ENCODE measurements around the gene IGSF9.
A peak's percentile ranks its signal among the peaks of the same experiment; 100 is the strongest.

The IGSF9 gene

DNA sequence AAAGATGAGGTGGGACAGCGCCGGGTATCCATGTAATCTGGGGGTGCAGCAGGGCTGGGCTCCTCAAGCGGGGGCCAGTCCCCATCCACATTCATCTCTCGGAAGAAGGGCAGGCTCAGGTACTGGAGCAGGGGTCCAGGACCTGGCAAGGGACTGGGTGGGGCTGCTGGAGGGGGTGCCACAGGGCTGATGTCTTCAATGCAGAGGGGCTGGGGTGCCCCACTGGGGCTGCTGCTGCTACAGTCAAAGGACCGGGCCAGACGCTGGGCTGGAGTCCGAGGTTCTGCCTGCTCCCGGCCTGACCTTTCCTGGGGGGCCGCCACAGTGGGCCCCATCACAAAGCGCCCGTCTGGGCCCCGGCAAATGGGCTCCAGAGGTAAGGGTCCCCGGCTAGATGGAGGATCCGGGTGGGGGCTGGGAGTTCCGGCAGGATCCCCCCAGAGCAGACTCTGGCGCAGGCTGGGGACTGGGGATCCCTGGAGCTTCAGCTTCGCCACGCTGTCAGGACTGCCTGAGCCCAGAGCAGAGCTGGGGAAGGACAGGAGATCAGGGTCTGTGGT is 16.8 kb downstream of the IGSF9 start:
- TF ChIP-seq POLR2AphosphoS5 (IDR thresholded peaks at IDR 0.05; ENCODE audit: low read depth, low read length) (no peak), POLR2A (IDR thresholded peaks at IDR 0.05; ENCODE audit: low read depth, low read length) (no peak), TAF1 (IDR thresholded peaks at IDR 0.05; ENCODE audit: borderline replicate concordance, low read depth, low read length) (no peak)
- DNase-seq (ENCODE audit: insufficient read length): no peak

DNA sequence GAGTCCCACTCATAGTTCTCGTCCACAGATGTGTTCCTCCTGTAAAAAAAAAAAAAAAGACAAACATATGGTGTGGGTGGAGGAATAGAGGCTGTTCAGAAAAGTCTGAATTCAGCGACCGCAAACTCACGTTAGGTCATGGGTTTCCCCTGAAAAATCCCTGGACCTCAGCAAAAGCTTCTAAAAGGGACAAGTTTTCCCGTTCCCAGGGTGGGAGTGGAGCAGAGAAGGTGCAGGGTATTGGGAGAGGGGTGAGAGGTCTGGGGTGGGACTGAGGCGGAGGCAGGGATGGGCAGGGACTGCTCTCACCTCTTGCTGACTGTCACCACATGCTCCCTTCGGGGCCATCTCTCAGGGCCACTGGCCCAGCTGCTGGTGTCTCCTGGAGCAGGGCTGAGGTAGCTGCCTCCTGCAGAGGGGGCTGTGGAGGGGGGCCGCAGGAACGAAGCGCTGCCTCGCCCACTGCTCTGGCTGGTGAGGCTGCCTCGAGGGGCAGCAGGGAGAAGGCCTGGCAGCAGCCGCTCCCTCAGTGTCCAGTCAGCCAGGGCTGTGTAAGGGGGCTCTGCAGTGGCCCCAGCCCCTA is 17.5 kb downstream of the IGSF9 start:
- no peak for TF ChIP-seq POLR2AphosphoS5 (IDR thresholded peaks at IDR 0.05; ENCODE audit: low read depth, low read length)
- no peak for TF ChIP-seq TAF1 (IDR thresholded peaks at IDR 0.05; ENCODE audit: borderline replicate concordance, low read depth, low read length)
- TF ChIP-seq POLR2A (IDR thresholded peaks at IDR 0.05; ENCODE audit: low read depth, low read length): no peak
- DNase-seq (ENCODE audit: insufficient read length): no peak
- no peak for FAIRE-seq

More for the DNA sequence above, 16.8 kb downstream of the IGSF9 start:
- no peak for FAIRE-seq

DNA sequence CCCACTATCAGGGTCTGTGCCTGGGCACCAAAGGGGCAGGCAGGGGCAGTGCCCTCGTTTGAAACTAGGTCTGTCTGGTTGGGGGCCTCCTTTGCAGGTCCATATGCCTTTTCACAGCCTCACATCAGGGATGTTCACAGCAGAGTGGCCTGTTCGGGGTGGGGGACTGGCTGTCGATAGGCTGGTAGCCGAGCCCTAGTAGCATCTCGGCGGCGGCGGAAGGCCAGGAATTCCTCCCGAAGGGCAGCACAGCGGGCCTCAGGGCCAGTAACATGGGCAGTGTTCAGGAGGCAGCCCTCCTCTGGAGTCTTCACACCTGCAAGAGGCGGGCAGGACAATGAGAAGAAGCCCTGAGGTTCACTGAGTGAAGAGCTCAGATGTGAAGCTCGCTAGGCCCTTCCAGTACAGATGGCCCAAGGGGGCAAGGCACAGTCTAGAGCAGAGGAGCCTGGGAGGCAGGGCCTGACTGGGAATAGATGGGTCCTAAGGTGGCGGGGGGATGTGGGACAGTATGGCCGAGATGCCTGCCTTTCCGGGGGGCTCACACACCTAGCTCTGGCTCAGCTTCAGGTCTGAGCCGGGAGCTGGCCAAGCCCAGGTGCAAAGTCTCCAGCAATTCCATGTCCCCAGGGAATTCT is 18.1 kb downstream of the IGSF9 start:
- TF ChIP-seq POLR2AphosphoS5 (IDR thresholded peaks at IDR 0.05; ENCODE audit: low read depth, low read length): no peak
- no peak for TF ChIP-seq TAF1 (IDR thresholded peaks at IDR 0.05; ENCODE audit: borderline replicate concordance, low read depth, low read length)
- TF ChIP-seq POLR2A (IDR thresholded peaks at IDR 0.05; ENCODE audit: low read depth, low read length): no peak
- FAIRE-seq (no peak), DNase-seq (ENCODE audit: insufficient read length) (no peak)

DNA sequence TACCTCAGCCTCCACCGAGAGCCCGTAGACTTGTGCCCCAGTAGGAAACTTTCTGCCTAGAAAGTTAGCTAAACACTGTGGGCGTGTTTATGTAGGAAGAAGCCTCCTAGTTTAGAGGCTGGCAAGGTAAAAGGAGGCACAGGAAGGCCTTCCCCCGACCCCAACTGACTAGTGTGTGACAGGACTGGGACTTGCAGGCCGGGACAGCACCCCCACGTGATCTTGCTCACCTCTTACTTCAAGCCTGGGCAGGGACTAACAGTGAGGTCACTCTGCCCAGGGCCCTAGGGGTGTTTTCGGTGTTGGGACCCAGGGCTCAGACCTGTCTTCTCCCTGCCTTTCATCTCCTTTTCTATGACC is 19.7 kb downstream of the IGSF9 start:
- TF ChIP-seq POLR2A (IDR thresholded peaks at IDR 0.05; ENCODE audit: low read depth, low read length) (no peak), POLR2AphosphoS5 (IDR thresholded peaks at IDR 0.05; ENCODE audit: low read depth, low read length) (no peak), TAF1 (IDR thresholded peaks at IDR 0.05; ENCODE audit: borderline replicate concordance, low read depth, low read length) (no peak)
- FAIRE-seq: no peak
- no peak for DNase-seq (ENCODE audit: insufficient read length)

DNA sequence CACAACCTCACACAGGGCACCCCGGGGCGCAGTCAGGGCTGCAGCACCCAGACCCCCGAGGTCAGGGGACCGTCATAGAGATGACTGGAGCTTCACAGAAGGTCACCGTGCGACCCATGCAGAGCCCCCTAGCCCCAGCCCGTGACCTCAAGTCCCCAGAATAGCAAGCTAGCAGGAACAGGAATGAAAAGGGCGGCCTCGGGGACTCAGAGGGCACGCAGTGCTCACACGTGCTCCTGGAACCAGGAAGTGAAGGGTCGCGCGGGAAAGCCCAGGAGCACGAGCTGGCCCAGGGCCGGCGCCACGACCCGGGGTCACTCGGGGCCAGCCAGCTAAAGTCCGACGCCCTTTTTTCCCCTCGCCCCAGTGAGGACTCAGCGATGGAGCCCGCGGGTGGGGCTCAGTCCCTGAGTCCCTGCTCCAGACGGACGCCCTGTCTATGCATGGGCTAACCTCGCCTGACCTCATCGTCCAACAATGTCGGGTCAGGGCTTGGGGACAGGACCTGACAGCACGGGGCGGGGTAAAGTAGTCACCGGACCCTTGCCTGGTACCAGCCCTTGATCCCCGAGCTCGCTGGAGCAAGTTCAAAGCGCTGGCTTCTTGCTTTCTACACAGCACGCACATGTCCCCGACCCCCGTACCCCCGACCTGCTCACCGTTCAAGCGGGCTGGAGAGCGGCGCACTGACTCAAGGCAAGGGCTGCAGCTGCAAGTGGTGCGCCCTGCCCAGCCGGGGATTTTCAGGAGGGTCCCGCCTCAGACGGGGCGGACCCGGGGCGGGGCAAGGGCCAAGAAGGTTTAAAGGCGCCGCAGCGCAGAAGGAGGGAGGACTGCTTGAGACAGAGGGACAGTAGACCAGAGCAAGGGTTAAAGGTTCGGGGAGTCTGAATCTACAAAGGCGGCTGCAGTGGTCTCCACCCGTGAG is 20.4 kb downstream of the IGSF9 start, which contains the start of gene TAGLN2:
TAGLN2 (minus strand) TSS at position 717 of the 928 bp plus-strand sequence. CDS start 4,998 bp downstream, outside the sequence.
- FAIRE-seq (peak; percentile 93), DNase-seq (ENCODE audit: insufficient read length) (peak; percentile 94)
- TF ChIP-seq POLR2AphosphoS5 (IDR thresholded peaks at IDR 0.05; ENCODE audit: low read depth, low read length) (peak; percentile 97), TAF1 (IDR thresholded peaks at IDR 0.05; ENCODE audit: borderline replicate concordance, low read depth, low read length) (peak; percentile 98), POLR2A (IDR thresholded peaks at IDR 0.05; ENCODE audit: low read depth, low read length) (peak; percentile 98)

DNA sequence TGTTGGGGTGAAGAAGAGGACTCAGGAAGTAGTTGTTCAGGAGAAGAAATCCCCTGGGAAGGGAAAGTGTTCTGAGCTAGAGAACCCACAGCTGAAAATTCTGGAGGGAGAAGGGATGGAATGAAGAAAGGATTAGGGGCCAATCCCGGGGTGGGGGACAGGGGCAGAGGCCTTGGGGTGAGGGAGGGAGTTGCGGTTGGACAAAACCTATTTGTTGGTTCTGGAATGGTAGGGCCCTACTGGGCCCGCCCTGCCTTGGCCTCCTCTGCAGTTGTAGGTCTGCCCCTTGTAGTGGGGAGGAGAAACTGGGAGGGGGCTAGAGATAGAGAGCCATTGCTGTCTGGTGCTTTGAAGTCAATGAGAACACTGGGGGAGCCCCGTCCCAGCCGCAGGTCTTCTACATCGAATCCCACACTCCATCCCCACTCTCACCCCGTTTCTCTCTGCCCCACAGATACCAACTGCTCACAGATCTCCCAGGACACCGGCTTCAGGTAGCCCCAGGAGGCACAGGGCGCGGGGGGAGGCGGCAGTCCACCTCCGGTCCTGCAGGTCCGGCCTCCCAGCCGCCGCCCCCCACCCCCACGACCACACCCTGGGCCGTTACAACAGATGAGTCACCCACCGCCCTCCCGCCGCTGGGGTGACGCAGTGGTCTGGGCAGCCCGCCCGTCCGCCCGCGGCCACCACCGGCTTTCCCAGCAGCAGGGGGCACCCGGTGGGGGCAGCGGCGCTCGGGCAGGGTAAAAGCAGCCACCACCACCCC is 21.2 kb downstream of the IGSF9 start:
- peak; percentile 65 for DNase-seq (ENCODE audit: insufficient read length)
- TF ChIP-seq POLR2A (IDR thresholded peaks at IDR 0.05; ENCODE audit: low read depth, low read length) (no peak), POLR2AphosphoS5 (IDR thresholded peaks at IDR 0.05; ENCODE audit: low read depth, low read length) (peak; percentile 2), TAF1 (IDR thresholded peaks at IDR 0.05; ENCODE audit: borderline replicate concordance, low read depth, low read length) (0 out of 2 replicates have a peak, but pooled peaks have one; percentile 11)
- FAIRE-seq: peak; percentile 57

DNA sequence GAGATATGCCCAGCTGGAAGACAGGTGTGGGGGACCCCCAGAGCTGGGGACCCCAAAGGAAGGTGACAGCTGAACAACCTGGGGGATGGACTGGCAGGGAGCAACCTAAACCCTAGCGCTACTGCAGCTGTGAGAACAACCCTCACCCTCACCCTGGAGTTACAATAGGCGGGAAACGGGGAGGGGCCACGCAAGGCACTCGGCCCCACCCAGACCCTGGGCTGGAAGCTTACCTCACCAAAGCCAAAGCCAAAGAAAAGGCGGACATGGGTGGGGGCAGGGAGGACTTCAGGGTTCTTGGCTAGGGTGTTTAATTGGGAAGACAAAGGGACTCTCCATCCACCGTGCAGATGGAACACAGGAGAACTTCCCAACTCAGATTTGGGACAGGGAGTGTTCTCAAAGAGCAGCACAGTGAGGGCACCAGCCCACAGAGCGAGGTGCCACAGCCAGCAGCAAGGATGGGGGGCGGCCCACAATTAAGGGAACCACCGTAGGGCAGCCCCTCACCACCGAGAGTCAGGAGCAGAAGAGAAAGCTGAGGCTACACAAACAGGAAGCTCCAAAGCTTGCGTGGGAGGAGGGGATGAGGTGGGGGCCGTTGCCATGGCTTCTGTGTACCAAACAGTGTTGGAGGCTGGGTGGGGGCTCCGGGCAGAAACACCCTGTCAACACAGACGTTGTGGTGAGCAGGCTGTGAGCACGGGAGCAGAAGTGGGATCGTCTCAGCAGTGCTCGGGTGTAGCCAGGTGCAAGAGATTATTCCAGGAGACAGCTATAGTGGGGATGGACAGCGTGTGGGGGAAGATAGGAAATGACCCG is 22.0 kb downstream of the IGSF9 start:
- TF ChIP-seq POLR2A (IDR thresholded peaks at IDR 0.05; ENCODE audit: low read depth, low read length): peak; percentile 62
- TF ChIP-seq POLR2AphosphoS5 (IDR thresholded peaks at IDR 0.05; ENCODE audit: low read depth, low read length): peak; percentile 50; the same call in 1 of the 2 replicates
- TF ChIP-seq TAF1 (IDR thresholded peaks at IDR 0.05; ENCODE audit: borderline replicate concordance, low read depth, low read length): peak; percentile 63; the same call in 1 of the 2 replicates
- DNase-seq (ENCODE audit: insufficient read length) (peak; percentile 67), FAIRE-seq (peak; percentile 85)

DNA sequence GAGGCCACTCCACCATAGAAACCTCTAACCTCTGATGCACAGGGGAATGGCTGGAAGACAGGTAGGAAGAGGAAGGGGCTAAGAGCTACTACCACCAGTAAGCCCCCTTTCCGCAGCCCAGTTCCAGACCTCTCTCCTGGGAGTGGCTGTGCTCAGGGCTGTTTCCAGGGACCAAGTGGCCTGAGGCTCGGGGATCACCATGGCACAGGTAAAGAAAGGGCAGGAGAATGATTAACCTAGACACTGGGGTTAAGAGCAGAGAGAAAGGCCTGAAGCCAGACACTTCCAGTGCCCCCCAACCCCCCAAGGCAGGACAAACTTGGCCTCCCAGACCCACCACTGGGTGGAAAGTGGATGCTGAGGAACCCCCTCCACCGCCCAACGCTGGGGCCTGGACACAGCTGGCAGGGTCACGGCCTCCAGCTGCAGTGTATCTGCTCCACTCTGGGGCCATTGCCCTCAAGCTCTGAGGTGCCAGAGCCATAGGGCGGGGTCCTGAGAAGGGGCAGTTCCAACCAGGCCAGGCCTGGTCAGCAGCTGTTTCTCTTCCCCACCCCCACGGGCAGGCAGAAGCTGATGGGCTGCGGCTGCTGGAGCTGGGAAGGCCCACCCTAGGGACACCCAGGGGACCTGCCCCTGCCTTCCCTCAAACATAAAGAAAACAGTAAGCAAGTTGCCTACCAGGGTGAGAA is 22.8 kb downstream of the IGSF9 start:
- no peak for DNase-seq (ENCODE audit: insufficient read length)

More for the DNA sequence above, 22.8 kb downstream of the IGSF9 start:
- TF ChIP-seq POLR2AphosphoS5 (IDR thresholded peaks at IDR 0.05; ENCODE audit: low read depth, low read length) (no peak), POLR2A (IDR thresholded peaks at IDR 0.05; ENCODE audit: low read depth, low read length) (peak; percentile 42), TAF1 (IDR thresholded peaks at IDR 0.05; ENCODE audit: borderline replicate concordance, low read depth, low read length) (no peak)
- FAIRE-seq: peak; percentile 30

Measured in GM12892 (cell line).